Uterus (tissue), 2 donors: ENCODE data around the gene TSPAN5.

ENCODE experiments used
- CTCF ChIP-seq, 4 experiments: fragments of 200-600 bp in 2 of 4; fragments of 450-650 bp in 2 of 4; sonication (generic) in 2 of 4; IDR thresholded peaks; one replicate each; pipeline ENCODE4 v1.5.1; 2016 to 2019; ENCODE audit warnings: antibody characterized with exemption in 4 of 4, mild to moderate bottlenecking in 2 of 4, moderate library complexity in 1 of 4
- POLR2A ChIP-seq, 2 donors: fragments of 450-650 bp; IDR thresholded peaks; one replicate each; pipeline ENCODE4 v1.6.1; 2016; ENCODE audit warnings: antibody characterized with exemption in 2 of 2, mild to moderate bottlenecking in 1 of 2, moderate library complexity in 1 of 2

- TF ChIP-seq CTCF (IDR thresholded peaks at IDR 0.05) (no peak), POLR2A (IDR thresholded peaks at IDR 0.05) (no peak)
Observed at GRCh38 chr4:98491899-98492559, 166.4 kb downstream of the TSPAN5 start.
